Stimulated activated CD8-positive, alpha-beta memory T cell treated with anti-CD3 and anti-CD28 coated beads, Interleukin-12 subunit alpha, Interleukin-12 subunit beta, amount 100 ng/mL, for 24 hours (primary cell): ENCODE data around the gene MRPL39.

Source experiments
- DNase-seq: peaks from one replicate; pipeline ENCODE4 v3.0.0-alpha.2; 2020; ENCODE audit errors: extremely low read depth

MRPL39 gene

GRCh38 chr21:25568246-25568645 is 39.0 kb downstream of the MRPL39 start:
- DNase-seq = no peak

DNA sequence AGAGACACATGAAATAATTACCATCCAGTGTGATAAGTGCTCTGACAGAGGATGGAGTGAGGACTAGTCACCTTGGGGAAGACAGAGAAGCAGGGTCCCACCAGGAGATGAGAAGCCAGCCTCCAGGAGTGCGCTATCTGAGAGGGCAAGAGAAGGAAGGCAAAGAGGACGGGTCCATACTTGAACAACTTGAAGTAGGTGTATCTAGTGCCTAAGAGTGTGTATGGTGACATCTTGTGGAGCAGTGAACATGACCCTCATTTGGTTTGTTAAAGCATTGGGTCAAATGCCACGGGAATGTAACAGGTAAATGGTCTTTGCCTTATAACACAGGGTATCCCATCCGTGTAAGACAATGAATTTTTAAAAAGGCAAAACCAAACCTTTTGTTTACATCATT is 39.8 kb downstream of the MRPL39 start:
- DNase-seq = no peak

GRCh38 chr21:25566645-25567044 is 40.6 kb downstream of the MRPL39 start:
- DNase-seq = no peak

- DNase-seq = no peak
Observed at GRCh38 chr21:25565272-25566211, 41.7 kb downstream of the MRPL39 start.

DNA sequence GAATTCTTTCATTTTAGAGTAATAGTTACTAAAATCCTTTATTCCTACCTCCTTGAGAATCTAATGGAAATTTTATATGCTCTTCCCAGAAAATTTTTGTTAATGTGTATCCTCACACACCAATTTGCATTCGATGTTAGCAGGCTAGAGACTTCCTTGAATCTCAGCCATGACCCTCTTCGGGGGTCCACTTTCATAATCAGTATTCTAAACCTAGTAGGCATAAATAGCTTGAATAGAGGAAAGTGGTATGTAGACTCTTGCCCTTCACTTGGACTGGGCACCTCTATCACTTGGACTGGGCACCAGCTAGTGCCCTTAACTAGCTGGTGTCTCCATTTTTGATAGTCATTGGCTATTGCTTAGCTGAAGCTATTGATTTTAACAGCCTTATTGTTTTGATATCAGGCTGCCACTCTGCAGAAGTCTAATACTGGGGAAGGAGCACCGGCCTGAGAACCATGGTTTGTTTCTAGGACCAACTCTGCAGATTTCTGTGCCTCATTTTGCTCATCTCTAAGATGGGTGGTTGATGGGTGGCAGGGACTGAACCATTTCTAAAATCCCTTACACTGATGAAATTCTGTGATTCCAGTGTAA is 42.8 kb downstream of the MRPL39 start:
- no peak for DNase-seq

DNA sequence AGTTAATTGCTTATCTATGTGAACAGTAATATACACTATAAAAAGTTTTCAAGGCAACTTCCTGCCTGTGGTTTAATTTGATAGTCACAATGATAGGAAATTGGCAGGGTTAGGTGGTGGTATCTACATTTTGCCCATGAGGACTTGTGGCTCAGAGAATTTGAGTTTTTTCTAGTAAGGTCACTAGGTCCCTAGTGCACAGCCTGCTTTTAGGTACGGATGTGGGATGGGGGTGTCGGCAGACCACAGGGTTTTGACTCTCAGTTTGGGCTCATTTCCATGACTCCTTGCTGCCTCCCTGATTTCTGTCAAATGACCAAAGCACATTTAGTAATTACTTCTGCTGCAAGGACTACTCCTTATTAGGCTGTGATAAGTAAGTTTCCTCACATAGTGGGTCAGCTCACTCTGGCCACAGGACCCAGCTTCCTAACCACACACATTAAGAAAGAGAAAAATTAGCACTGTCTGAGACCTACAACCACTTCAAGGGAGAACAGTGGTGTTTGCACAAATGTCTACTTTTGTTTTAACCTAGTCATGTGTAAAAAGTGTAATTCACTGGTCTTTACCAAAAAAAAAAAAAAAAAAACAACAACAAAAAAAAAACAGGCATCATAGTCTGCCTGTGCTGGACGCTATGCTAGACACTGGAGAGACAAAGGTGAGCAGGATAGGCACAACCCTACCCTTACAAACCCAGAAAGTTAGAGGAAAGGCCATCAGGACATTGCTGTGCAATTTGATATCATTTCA is 43.7 kb downstream of the MRPL39 start:
- DNase-seq = no peak

- DNase-seq = no peak
Observed at GRCh38 chr21:25562660-25563059, 44.6 kb downstream of the MRPL39 start.

DNA sequence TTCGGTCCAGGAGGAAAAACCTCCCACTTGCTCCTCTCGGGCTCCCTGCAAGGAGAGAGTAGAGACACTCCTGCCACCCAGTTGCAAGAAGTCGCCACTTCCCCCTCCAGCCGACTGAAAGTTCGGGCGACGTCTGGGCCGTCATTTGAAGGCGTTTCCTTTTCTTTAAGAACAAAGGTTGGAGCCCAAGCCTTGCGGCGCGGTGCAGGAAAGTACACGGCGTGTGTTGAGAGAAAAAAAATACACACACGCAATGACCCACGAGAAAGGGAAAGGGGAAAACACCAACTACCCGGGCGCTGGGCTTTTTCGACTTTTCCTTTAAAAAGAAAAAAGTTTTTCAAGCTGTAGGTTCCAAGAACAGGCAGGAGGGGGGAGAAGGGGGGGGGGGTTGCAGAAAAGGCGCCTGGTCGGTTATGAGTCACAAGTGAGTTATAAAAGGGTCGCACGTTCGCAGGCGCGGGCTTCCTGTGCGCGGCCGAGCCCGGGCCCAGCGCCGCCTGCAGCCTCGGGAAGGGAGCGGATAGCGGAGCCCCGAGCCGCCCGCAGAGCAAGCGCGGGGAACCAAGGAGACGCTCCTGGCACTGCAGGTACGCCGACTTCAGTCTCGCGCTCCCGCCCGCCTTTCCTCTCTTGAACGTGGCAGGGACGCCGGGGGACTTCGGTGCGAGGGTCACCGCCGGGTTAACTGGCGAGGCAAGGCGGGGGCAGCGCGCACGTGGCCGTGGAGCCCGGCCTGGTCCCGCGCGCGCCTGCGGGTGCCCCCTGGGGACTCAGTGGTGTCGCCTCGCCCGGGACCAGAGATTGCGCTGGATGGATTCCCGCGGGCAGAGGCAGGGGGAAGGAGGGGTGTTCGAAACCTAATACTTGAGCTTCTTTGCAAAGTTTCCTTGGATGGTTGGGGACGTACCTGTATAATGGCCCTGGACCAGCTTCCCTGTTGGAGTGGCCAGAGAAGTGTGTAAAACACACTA is 45.3 kb downstream of the MRPL39 start:
- peak; percentile 54 for DNase-seq

- DNase-seq = no peak
Observed at GRCh38 chr21:25560891-25561290, 46.4 kb downstream of the MRPL39 start.

DNA sequence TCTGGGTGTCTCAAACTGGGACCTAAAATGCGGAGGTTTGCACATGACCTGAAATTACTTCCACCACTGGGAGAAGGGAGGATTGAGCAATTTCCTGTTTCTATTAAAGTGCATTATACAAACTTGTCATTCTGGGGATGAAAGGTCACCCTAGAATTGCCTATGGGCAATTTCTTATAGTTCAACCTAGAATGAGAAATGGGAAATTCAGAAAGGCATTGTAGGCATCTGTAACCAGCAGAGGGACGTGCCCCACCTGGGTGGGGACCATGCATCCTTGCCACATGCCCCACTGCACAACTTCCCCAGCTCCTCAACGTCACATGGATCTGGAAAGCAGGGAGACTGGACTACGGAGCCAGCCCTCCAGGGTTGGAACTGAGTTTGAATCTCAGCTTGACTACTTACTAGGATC is 47.0 kb downstream of the MRPL39 start:
- DNase-seq = no peak

DNA sequence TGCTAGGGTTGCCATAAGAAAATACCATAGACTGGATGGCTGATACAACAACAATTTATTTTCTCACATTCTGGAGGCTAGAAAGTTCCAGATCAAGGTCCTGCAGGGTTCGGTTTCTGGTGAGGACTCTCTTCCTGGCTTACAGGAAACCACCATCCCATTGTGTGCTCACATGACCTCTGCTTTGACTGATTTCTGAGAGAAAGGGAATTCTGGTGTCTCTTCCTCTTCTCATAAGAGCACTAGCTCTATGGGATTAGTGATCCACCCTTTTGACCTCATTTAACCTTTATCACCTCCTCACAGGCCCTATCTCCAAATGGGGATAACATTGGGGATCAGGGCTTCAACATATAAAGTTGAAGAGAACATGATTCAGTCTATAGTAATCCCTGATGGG is 47.5 kb downstream of the MRPL39 start:
- no peak for DNase-seq

GRCh38 chr21:25558123-25558522 is 49.2 kb downstream of the MRPL39 start:
- DNase-seq = no peak

DNA sequence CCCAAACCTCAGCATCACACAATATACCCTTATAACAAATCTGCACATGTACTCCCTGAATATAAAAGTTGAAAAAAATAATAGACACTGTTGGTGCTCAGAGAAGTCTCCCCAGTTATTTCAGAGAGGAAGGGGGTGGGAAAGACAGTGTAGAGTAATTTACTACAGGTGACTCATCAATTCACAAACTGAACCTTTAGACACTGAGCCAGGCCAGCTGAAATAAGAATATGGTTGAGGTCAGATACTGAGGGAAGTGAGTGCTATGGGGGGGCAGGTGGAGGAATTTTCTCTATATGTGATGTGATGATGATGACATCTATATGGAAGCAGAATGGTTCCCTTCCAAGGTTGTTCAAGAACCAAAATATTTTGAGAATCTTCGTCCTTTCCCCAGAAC is 50.1 kb downstream of the MRPL39 start:
- no peak for DNase-seq

- DNase-seq = no peak
Observed at GRCh38 chr21:25556091-25556490, 51.2 kb downstream of the MRPL39 start.

- no peak for DNase-seq
Observed at GRCh38 chr21:25555492-25555891, 51.8 kb downstream of the MRPL39 start.

DNA sequence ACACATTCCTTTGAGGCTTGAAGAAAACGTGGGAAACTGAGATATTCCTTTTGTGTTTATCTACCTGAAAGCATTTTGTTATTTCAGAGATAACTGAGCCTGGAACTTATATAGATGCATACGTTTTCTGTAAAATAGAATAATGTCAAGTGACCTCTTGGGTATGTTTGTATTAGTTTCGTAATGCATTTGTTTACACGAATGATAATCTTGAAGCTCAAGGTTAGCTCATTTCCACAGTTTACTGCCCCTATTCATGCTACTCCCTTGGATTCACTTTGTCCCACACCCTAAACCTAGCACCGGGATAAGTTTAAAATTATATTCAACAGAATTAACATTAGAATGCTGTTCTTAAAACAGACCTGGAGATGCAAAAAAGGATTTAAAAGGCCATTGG is 54.4 kb downstream of the MRPL39 start:
- DNase-seq = no peak

DNA sequence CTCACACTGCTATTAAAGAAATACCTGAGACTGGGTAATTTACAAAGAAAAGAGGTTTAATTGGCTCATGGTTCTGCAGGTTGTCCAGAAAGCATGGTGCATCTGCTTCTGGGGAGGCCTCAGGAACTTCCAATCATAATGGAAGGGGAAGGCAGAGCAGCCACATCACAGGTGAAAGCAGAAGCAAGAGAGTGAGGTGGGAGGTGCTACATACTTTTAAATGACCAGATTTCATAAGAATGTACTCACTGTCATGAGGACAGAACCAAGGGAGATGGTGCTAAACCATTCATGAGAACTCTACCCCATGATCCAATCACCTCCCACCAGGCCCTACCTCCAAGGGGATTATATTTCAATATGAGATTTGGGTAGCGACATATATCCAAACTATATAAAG is 55.7 kb downstream of the MRPL39 start:
- no peak for DNase-seq

GRCh38 chr21:25550352-25551120 is 56.7 kb downstream of the MRPL39 start:
- no peak for DNase-seq

GRCh38 chr21:25541042-25541441 is 66.2 kb downstream of the MRPL39 start:
- DNase-seq = no peak

DNA sequence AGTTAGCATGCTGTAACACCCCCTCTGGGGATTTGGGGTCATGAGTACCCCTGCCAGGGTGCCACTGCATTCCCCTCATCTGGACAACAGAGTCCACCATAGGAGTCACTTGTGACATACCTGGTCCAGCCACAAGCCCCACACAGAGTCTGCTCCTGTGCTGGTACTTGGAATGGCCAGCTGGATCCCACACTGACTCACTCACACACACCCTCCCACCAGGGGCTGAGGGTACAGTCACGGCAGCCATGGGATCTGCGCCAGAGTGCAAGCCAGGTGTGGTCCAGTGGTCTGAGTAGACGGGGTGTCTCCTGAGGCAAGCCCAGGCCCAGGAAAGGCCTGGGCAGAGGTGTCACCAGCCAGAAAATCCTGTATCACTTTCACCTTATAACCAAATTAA is 67.7 kb downstream of the MRPL39 start:
- DNase-seq = no peak

DNA sequence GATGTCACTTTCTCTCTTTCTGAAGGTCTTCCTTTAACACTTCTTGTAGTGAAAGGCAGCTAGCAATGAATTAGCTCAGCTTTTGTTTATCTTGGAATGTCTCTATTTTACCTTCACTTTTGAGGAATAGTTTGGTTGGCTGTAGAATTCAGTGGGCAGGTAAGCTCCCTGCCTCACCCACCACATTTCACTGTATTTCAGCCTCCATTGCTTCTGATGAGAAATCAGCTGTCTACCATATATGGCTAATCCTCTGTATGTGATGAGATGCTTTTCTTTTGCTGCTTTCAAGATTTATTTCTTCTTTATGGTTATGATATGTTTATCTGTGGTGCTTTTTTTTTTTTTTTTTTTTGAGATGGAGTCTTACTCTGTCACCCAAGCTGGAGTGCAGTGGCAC is 70.1 kb downstream of the MRPL39 start:
- DNase-seq = no peak
